GM18498 (cell line): Measurements from ENCODE around the gene MICB.
"Not testable (repeated sequence)": the region's sequence is repeated elsewhere in the genome, so short reads cannot be mapped to it uniquely, and the experiment has no call there.

ENCODE experiments used
- ATAC-seq: cut with Tn5 transposase; IDR thresholded peaks from one replicate; pipeline ENCODE4 v1.9.1; 2021; ENCODE audit warnings: mild to moderate bottlenecking, moderate library complexity; ENCODE audit not compliant: unreplicated experiment

Gene MICB

GRCh38 chr6:31535538-31536324 lies 37.8 kb downstream of the MICB start:
- ATAC-seq, result no peak

GRCh38 chr6:31538805-31539400 lies 41.0 kb downstream of the MICB start:
- ATAC-seq, result no peak

GRCh38 chr6:31540640-31541039 lies 42.7 kb downstream of the MICB start:
- ATAC-seq, result no peak

GRCh38 chr6:31541059-31541657 lies 43.2 kb downstream of the MICB start:
- ATAC-seq, result peak; percentile 6

GRCh38 chr6:31541658-31542521 lies 43.9 kb downstream of the MICB start, which contains the start of gene DDX39B:
TSS of gene DDX39B (minus strand) at chr6:31542003. CDS start at chr6:31540532, 1,471 bp downstream.
- ATAC-seq, result peak; percentile 76

- ATAC-seq, result no peak
Measured at GRCh38 chr6:31543639-31544038, 45.7 kb downstream of the MICB start.

- no peak for ATAC-seq
Measured at GRCh38 chr6:31544676-31545075, 46.7 kb downstream of the MICB start.

- ATAC-seq, result no peak
Measured at GRCh38 chr6:31545291-31545690, 47.3 kb downstream of the MICB start.

- ATAC-seq, result peak; percentile 49
Measured at GRCh38 chr6:31546339-31546957, 48.5 kb downstream of the MICB start, which contains the start of gene ATP6V1G2. TSS of gene ATP6V1G2 (minus strand) at chr6:31546608. CDS start at chr6:31546559, 49 bp downstream.

GRCh38 chr6:31546958-31547726 lies 49.2 kb downstream of the MICB start, which contains the start of gene NFKBIL1:
TSS of gene NFKBIL1 (plus strand) at chr6:31547608. CDS start at chr6:31547695, 87 bp downstream.
- peak; percentile 70 for ATAC-seq

- no peak for ATAC-seq
Measured at GRCh38 chr6:31547727-31548543, 50.0 kb downstream of the MICB start.

GRCh38 chr6:31548544-31548873 lies 50.6 kb downstream of the MICB start:
- no peak for ATAC-seq

GRCh38 chr6:31551371-31551770 lies 53.4 kb downstream of the MICB start:
- ATAC-seq, result not testable (repeated sequence)

GRCh38 chr6:31556307-31556706 lies 58.4 kb downstream of the MICB start:
- no peak for ATAC-seq

GRCh38 chr6:31557443-31558317 lies 59.7 kb downstream of the MICB start:
- no peak for ATAC-seq

GRCh38 chr6:31558318-31558625 lies 60.3 kb downstream of the MICB start:
- ATAC-seq, result no peak

GRCh38 chr6:31558631-31559500 lies 60.9 kb downstream of the MICB start:
- no peak for ATAC-seq
